Gastroesophageal sphincter (tissue), 4 donors: Measurements from ENCODE around the gene OPN4. TPM values are rescaled to one million over a fixed set of nuclear protein-coding genes. Genes with fewer than 3 reads are reported as not detected.

Experiments used
- ATAC-seq: fragments of 150-250 bp; one replicate; pipeline ENCODE4 v1.9.1; 2016; ENCODE audit warnings: mild to moderate bottlenecking, moderate library complexity
- H3K27ac ChIP-seq, 4 donors: fragments of 200-600 bp; sonication (generic) in 3 of 4; 1 replicate in 3 of 4; 2 replicates in 1 of 4; pipeline ENCODE4 v1.5.1; 2016 to 2019
- H3K27me3 ChIP-seq: fragments of 200-600 bp; sonication (generic); one replicate; pipeline ENCODE4 v1.5.1; 2019
- H3K36me3 ChIP-seq, 2 donors: fragments of 200-600 bp; sonication (generic); one replicate each; pipeline ENCODE4 v1.5.1; 2019; ENCODE audit warnings: control low read depth in 1 of 2
- H3K4me1 ChIP-seq, 3 donors: fragments of 200-600 bp; sonication (generic); 1 replicate in 2 of 3; 2 replicates in 1 of 3; pipeline ENCODE4 v1.5.1; 2016 to 2019; ENCODE audit warnings: control low read depth in 2 of 3
- H3K4me3 ChIP-seq, 2 donors: fragments of 200-600 bp; sonication (generic); one replicate each; pipeline ENCODE4 v1.5.1; 2019; ENCODE audit warnings: mild to moderate bottlenecking in 1 of 2, moderate library complexity in 1 of 2
- H3K9me3 ChIP-seq, 3 donors: fragments of 200-600 bp; sonication (generic); one replicate each; pipeline ENCODE4 v1.5.1; 2017 to 2019; ENCODE audit warnings: control low read depth in 2 of 3
- CTCF ChIP-seq, 4 experiments: fragments of 200-600 bp in 2 of 4; fragments of 450-650 bp in 2 of 4; sonication (generic) in 1 of 4; IDR thresholded peaks; one replicate each; pipeline ENCODE4 v1.5.1; 2017 to 2019; ENCODE audit warnings: antibody characterized with exemption in 4 of 4, mild to moderate bottlenecking in 2 of 4, moderate library complexity in 2 of 4
- EP300 ChIP-seq: sonication (generic); formaldehyde crosslinking; IDR thresholded peaks from one replicate; pipeline ENCODE4 v1.6.1; 2017; ENCODE audit warnings: antibody characterized with exemption, mild to moderate bottlenecking
- POLR2A ChIP-seq, 2 donors: fragments of 450-650 bp; IDR thresholded peaks; one replicate each; pipeline ENCODE4 v1.6.1; 2017; ENCODE audit warnings: antibody characterized with exemption in 2 of 2, mild to moderate bottlenecking in 2 of 2, moderate library complexity in 1 of 2
- POLR2AphosphoS5 ChIP-seq: sonication (generic); formaldehyde crosslinking; IDR thresholded peaks from one replicate; pipeline ENCODE4 v1.6.1; 2017; ENCODE audit warnings: antibody characterized with exemption
- WGBS, 2 donors: methylation state at CpG; one replicate each; pipeline ENCODE4 v1.1.5; 2018; ENCODE audit warnings: low coverage in 1 of 2; 5-methylcytosine and 5-hydroxymethylcytosine counted together
- total RNA-seq, 4 donors: library from RNA; depleted of rRNA; stranded (reverse); fragments of >200 nt; gene quantifications; one replicate each; pipeline ENCODE4 v1.1.0, GENCODE V29; 2016

The OPN4 gene
- total RNA-seq, 4 donors from 2014 or later = not detected

- ATAC-seq = no peak
- no peaks in the 10 kb centered on the region for H3K36me3 ChIP-seq
- peaks cover 0 to 2% (median 0%) of the 10 kb centered on the region in 3 donors for H3K4me1 ChIP-seq
- no peak for TF ChIP-seq EP300
- no peak for TF ChIP-seq POLR2AphosphoS5
- no peak for TF ChIP-seq CTCF (IDR thresholded peaks at IDR 0.05)
- TF ChIP-seq POLR2A (IDR thresholded peaks at IDR 0.05) = no peak
- 100% methylated on average over 3 of the region's 4 CpGs; no CpG with 5 or more reads in 1 of the 2 donors for WGBS, 2 donors
- H3K9me3 ChIP-seq = no peaks in the 10 kb centered on the region
- H3K27ac ChIP-seq = no peak overlapping the region
- no peak overlapping the region for H3K4me3 ChIP-seq
- no peaks in the 10 kb centered on the region for H3K27me3 ChIP-seq
Measured at GRCh38 chr10:86655173-86655540, 810 bp downstream of the OPN4 start.

GRCh38 chr10:86655596-86655995 lies 1.2 kb downstream of the OPN4 start:
- TF ChIP-seq POLR2AphosphoS5 (no peak), CTCF (IDR thresholded peaks at IDR 0.05) (no peak), POLR2A (IDR thresholded peaks at IDR 0.05) (no peak), EP300 (no peak)

GRCh38 chr10:86657011-86657395 lies 2.7 kb downstream of the OPN4 start:
- Histone ChIP-seq H3K27ac (no peak overlapping the region), H3K4me3 (no peak overlapping the region), H3K36me3 (no peaks in the 10 kb centered on the region), H3K9me3 (no peaks in the 10 kb centered on the region), H3K27me3 (no peaks in the 10 kb centered on the region), H3K4me1 (peaks cover 0 to 10% (median 0%) of the 10 kb centered on the region in 3 donors)
- 90 to 100% methylated on average over 1 to 6 of the region's 8 CpGs for WGBS, 2 donors
- TF ChIP-seq CTCF (IDR thresholded peaks at IDR 0.05) (no peak), POLR2A (IDR thresholded peaks at IDR 0.05) (no peak), POLR2AphosphoS5 (no peak), EP300 (no peak)
- ATAC-seq = no peak

More at GRCh38 chr10:86655596-86655995, 1.2 kb downstream of the OPN4 start:
- no peaks in the 10 kb centered on the region for H3K36me3 ChIP-seq
- H3K4me3 ChIP-seq = no peak overlapping the region
- H3K4me1 ChIP-seq = no peaks in the 10 kb centered on the region
- H3K27ac ChIP-seq = no peak overlapping the region
- no peak for ATAC-seq
- H3K27me3 ChIP-seq = no peaks in the 10 kb centered on the region
- 100% methylated on average over 1 of the region's 3 CpGs for WGBS, 2 donors
- H3K9me3 ChIP-seq = no peaks in the 10 kb centered on the region

- ATAC-seq = no peak
Measured at GRCh38 chr10:86657396-86658011, 3.2 kb downstream of the OPN4 start.

More at GRCh38 chr10:86657396-86658011, 3.2 kb downstream of the OPN4 start:
- Histone ChIP-seq H3K9me3 (no peaks in the 10 kb centered on the region), H3K36me3 (no peaks in the 10 kb centered on the region), H3K27me3 (no peaks in the 10 kb centered on the region), H3K4me1 (peaks cover 0 to 14% (median 0%) of the 10 kb centered on the region in 3 donors), H3K27ac (no peak overlapping the region), H3K4me3 (no peak overlapping the region)
- TF ChIP-seq POLR2A (IDR thresholded peaks at IDR 0.05) = no peak
- TF ChIP-seq CTCF (IDR thresholded peaks at IDR 0.05) = no peak
- no peak for TF ChIP-seq EP300
- TF ChIP-seq POLR2AphosphoS5 = no peak
- 63 to 66% methylated on average over 4 to 9 of the region's 19 CpGs for WGBS, 2 donors
